Measurements from ENCODE around the gene UCN3.

The UCN3 gene

GRCh38 chr10:5364890-5365338 is at the start of gene UCN3:
UCN3 (plus strand) TSS chr10:5364966; CDS start chr10:5373721, 8,755 bp downstream.
- DNase-seq = no peak

GRCh38 chr10:5317547-5318107 is 47.1 kb upstream of the UCN3 start:
- no peak for DNase-seq

GRCh38 chr10:5318148-5318547 is 46.6 kb upstream of the UCN3 start:
- DNase-seq = no peak

GRCh38 chr10:5319863-5320262 is 44.9 kb upstream of the UCN3 start:
- no peak for DNase-seq

GRCh38 chr10:5321273-5321672 is 43.5 kb upstream of the UCN3 start:
- no peak for DNase-seq

- no peak for DNase-seq
Observed at GRCh38 chr10:5323446-5323845, 41.3 kb upstream of the UCN3 start.

GRCh38 chr10:5325076-5325475 is 39.7 kb upstream of the UCN3 start:
- no peak for DNase-seq

- DNase-seq = no peak
Observed at GRCh38 chr10:5334196-5334880, 30.4 kb upstream of the UCN3 start.

GRCh38 chr10:5338010-5338409 is 26.8 kb upstream of the UCN3 start:
- no peak for DNase-seq

- no peak for DNase-seq
Observed at GRCh38 chr10:5343092-5343491, 21.7 kb upstream of the UCN3 start.

- no peak for DNase-seq
Observed at GRCh38 chr10:5343561-5343960, 21.2 kb upstream of the UCN3 start.

- no peak for DNase-seq
Observed at GRCh38 chr10:5343979-5344378, 20.8 kb upstream of the UCN3 start.

GRCh38 chr10:5344746-5345145 is 20.0 kb upstream of the UCN3 start:
- DNase-seq = no peak

GRCh38 chr10:5346881-5347280 is 17.9 kb upstream of the UCN3 start:
- DNase-seq = no peak

- no peak for DNase-seq
Observed at GRCh38 chr10:5349362-5349761, 15.4 kb upstream of the UCN3 start.

GRCh38 chr10:5354068-5354467 is 10.7 kb upstream of the UCN3 start:
- no peak for DNase-seq

- no peak for DNase-seq
Observed at GRCh38 chr10:5355594-5356301, 9.0 kb upstream of the UCN3 start.

GRCh38 chr10:5356302-5356763 is 8.4 kb upstream of the UCN3 start:
- DNase-seq = no peak

- no peak for DNase-seq
Observed at GRCh38 chr10:5360318-5360915, 4.3 kb upstream of the UCN3 start.

- no peak for DNase-seq
Observed at GRCh38 chr10:5361966-5362365, 2.8 kb upstream of the UCN3 start.

- DNase-seq = no peak
Observed at GRCh38 chr10:5362873-5363272, 1.9 kb upstream of the UCN3 start.

- DNase-seq = no peak
Observed at GRCh38 chr10:5364374-5364773, 392 bp upstream of the UCN3 start.
